ENCODE results near the gene HERC2.
A peak's percentile ranks its signal among the peaks of the same experiment; 100 is the strongest.

DNA sequence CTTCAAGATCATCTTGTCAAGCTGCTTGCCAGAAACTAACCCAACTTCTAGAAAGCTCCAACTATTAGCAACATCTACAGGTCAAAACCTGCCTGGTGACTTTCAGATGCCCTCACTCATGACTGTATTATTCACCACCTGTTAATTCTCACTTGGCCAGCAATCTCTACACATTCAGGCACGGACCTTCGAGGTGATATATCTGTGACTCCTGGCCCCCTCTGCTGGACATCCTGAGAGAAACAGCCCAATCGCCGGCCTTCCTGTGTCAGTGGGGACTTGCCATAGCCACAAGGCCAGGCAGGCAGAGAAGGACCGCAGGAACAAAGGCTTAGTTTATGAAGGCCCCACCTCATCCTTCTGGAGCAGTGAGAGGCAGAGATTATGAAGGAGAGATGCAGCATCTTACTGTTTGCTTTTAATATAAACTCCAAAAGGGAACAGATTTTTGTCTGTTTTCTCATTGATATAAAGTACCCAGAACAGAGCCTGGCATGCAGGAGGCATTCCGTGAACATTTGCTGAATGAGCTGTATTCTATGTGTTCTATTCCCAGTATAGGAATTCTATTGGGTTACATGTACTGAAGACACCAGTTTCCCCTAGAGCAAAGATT lies 198.5 kb downstream of the HERC2 start:
- TF ChIP-seq POLR2A (IDR thresholded peaks at IDR 0.05), result no peak
- TF ChIP-seq, protein P1, sequence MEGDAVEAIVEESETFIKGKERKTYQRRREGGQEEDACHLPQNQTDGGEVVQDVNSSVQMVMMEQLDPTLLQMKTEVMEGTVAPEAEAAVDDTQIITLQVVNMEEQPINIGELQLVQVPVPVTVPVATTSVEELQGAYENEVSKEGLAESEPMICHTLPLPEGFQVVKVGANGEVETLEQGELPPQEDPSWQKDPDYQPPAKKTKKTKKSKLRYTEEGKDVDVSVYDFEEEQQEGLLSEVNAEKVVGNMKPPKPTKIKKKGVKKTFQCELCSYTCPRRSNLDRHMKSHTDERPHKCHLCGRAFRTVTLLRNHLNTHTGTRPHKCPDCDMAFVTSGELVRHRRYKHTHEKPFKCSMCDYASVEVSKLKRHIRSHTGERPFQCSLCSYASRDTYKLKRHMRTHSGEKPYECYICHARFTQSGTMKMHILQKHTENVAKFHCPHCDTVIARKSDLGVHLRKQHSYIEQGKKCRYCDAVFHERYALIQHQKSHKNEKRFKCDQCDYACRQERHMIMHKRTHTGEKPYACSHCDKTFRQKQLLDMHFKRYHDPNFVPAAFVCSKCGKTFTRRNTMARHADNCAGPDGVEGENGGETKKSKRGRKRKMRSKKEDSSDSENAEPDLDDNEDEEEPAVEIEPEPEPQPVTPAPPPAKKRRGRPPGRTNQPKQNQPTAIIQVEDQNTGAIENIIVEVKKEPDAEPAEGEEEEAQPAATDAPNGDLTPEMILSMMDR (IDR thresholded peaks at IDR 0.05), result peak; percentile 44 to 89 (median 74)
- TF ChIP-seq POLR2AphosphoS5 (IDR thresholded peaks at IDR 0.05), result peak; percentile 80
